SH-SY5Y (cell line): Measurements from ENCODE around the gene GPR101.

ENCODE experiments used
- GATA2 ChIP-seq: IDR thresholded peaks from 2 replicates; pipeline ENCODE4 v1.6.1; 2011; ENCODE audit warnings: mild to moderate bottlenecking, low read depth, low read length
- GATA3 ChIP-seq: IDR thresholded peaks from 2 replicates; pipeline ENCODE4 v1.6.1; 2011; ENCODE audit warnings: low read depth, mild to moderate bottlenecking, low read length, moderate library complexity

DNA sequence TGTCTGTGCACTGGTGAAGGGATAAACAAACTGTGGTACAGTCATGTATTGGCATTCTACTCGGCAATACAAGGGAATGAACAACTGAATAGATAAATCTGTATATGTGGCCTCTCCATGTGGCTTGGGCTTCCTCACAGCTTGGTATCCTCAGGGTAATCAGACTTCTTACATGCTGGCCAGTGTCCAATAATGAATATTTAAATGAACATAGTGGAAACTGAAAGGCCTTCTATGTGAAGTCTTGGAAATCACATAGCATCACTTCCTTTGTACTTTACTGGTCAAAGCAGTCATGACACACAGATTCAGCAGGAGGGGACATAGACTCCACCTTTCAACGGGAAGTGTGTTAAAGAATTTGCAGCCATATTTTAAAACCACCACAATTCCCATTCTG, 33.4 kb upstream of the GPR101 start:
- TF ChIP-seq GATA3: no peak
- TF ChIP-seq GATA2: no peak
